K562 (cell line): ENCODE results near the gene ZNF646. TPM values are rescaled to one million over a fixed set of nuclear protein-coding genes. Genes with fewer than 3 reads are reported as not detected.

Source experiments
- ATAC-seq: fragments of 200-7000 bp; cut with Tn5 transposase; 3 replicates; pipeline ENCODE4 v1.9.1; 2020; ENCODE audit warnings: moderate library complexity
- BruUV-seq: library from RNA; stranded (reverse); fragments of 400-500 nt; replicated peaks from 2 replicates; lab custom pipeline; 2021; lab: Mats Ljungman, UMichigan
- CTCF ChIA-PET: fragments of 300-600 bp; formaldehyde crosslinking; extraction: SDS; loops from one replicate; lab custom pipeline; 2021; ENCODE audit warnings: low intra/inter-chr PET ratio; lab: Yijun Ruan, JAX
- POLR2A ChIA-PET: fragments of 300-600, 350-650 bp; sonication (Branson Sonifier 250); formaldehyde crosslinking; extraction: SDS; loops from one replicate; lab custom pipeline; 2021; ENCODE audit warnings: antibody characterized with exemption, inconsistent platforms; lab: Yijun Ruan, JAX
- DNase-seq, 4 experiments: peaks; one replicate each; pipeline versions ENCODE4 v3.0.0 to v3.0.0-alpha.2; 2011 to 2018; ENCODE audit warnings: low spot score in 3 of 4, mixed read lengths in 3 of 4; ENCODE audit errors: extremely low read depth in 1 of 4
- FAIRE-seq: peaks from 2 replicates; lab custom pipeline; 2011; peaks lifted over from hg19 to GRCh38; lab: Jason Lieb, UNC
- H2AFZ ChIP-seq: 2 replicates; pipeline ENCODE4 v1.6.0; 2011; ENCODE audit warnings: low read depth, low read length, control low read depth, inconsistent platforms
- H3K27ac ChIP-seq: fragments of 200-600 bp; 3 replicates; pipeline ENCODE4 v1.8.0; 2011; ENCODE audit warnings: low read depth, mild to moderate bottlenecking, control low read depth, inconsistent platforms, low read length, moderate library complexity, mixed read lengths; ENCODE audit errors: extremely low read depth
- H3K27me3 ChIP-seq, 2 experiments: fragments of 300-600 bp in 1 of 2; 2 replicates in 1 of 2; 3 replicates in 1 of 2; pipeline versions ENCODE4 v1.6.0 to v1.8.0; 2011; ENCODE audit warnings: inconsistent platforms in 2 of 2, low read length in 2 of 2, mild to moderate bottlenecking in 1 of 2, mixed read lengths in 1 of 2, moderate library complexity in 1 of 2; ENCODE audit not compliant: control insufficient read depth in 2 of 2, insufficient read depth in 2 of 2
- H3K36me3 ChIP-seq: fragments of 300-600 bp; 3 replicates; pipeline ENCODE4 v1.8.0; 2011; ENCODE audit warnings: mild to moderate bottlenecking, low read length, inconsistent platforms; ENCODE audit not compliant: control insufficient read depth, insufficient read depth
- H3K4me1 ChIP-seq, 2 experiments: fragments of 200-600 bp in 1 of 2; replicated peaks in 1 of 2; 2 replicates in 1 of 2; 3 replicates in 1 of 2; pipeline versions ENCODE4 v1.5.1 to v1.8.0; 2011; ENCODE audit warnings: inconsistent platforms in 2 of 2, low read length in 2 of 2, mild to moderate bottlenecking in 1 of 2, mixed read lengths in 1 of 2, moderate library complexity in 1 of 2; ENCODE audit not compliant: control insufficient read depth in 2 of 2, insufficient read depth in 2 of 2
- H3K4me2 ChIP-seq: 2 replicates; pipeline ENCODE4 v1.6.1; 2011; ENCODE audit warnings: low read length, control low read depth, inconsistent platforms, mixed read lengths; ENCODE audit not compliant: insufficient read depth
- H3K4me3 ChIP-seq: fragments of 200-600 bp; sonication (generic), shearing (Covaris generic); 2 replicates; pipeline ENCODE4 v1.5.1; 2016; ENCODE audit warnings: control low read depth, inconsistent platforms
- H3K79me2 ChIP-seq: fragments of 200-600 bp; 3 replicates; pipeline ENCODE4 v1.8.0; 2011; ENCODE audit warnings: low read length, inconsistent platforms; ENCODE audit not compliant: control insufficient read depth, insufficient read depth
- H3K9ac ChIP-seq, 2 experiments: 2 replicates each; pipeline versions ENCODE4 v1.6.0 to v1.6.1; 2011; ENCODE audit warnings: low read depth in 2 of 2, low read length in 2 of 2, control low read depth in 1 of 2, inconsistent platforms in 1 of 2, mild to moderate bottlenecking in 1 of 2, mixed read lengths in 1 of 2; ENCODE audit not compliant: insufficient read depth in 1 of 2
- H3K9me1 ChIP-seq: one replicate; pipeline ENCODE4 v1.6.0; 2011; ENCODE audit warnings: inconsistent platforms, mild to moderate bottlenecking, low read length, moderate library complexity; ENCODE audit not compliant: control insufficient read depth, insufficient read depth
- H3K9me3 ChIP-seq: replicated peaks from 2 replicates; pipeline ENCODE4 v1.5.1; 2011; ENCODE audit warnings: low read depth, low read length, inconsistent platforms; ENCODE audit not compliant: control insufficient read depth, insufficient read depth
- H4K20me1 ChIP-seq: replicated peaks from 2 replicates; pipeline ENCODE4 v1.6.1; 2011; ENCODE audit warnings: low read length, inconsistent platforms, mixed read lengths; ENCODE audit not compliant: control insufficient read depth, insufficient read depth
- FOSL1 ChIP-seq: fragments of 200-800 bp; sonication (Bioruptor generic); conservative IDR thresholded peaks from 2 replicates; pipeline ENCODE4 v1.6.1; 2016; ENCODE audit warnings: missing genetic modification characterization, missing compliant biosample characterization
- RBFOX2 ChIP-seq: fragments of 200-400 bp; formaldehyde crosslinking; IDR thresholded peaks from 2 replicates; pipeline ENCODE4 v1.6.1; 2017; ENCODE audit warnings: low read depth, mild to moderate bottlenecking, low read length, moderate library complexity
- RERE ChIP-seq: sonication (generic); formaldehyde crosslinking; IDR thresholded peaks from 2 replicates; pipeline ENCODE4 v1.8.0; 2023; ENCODE audit warnings: missing genetic modification reagents, mild to moderate bottlenecking, borderline replicate concordance
- TSC22D4 ChIP-seq: fragments of 450-650 bp; IDR thresholded peaks from 2 replicates; pipeline ENCODE4 v1.6.1; 2016; ENCODE audit warnings: missing genetic modification characterization, missing biosample characterization, control low read depth
- ZNF431 ChIP-seq: sonication (generic); formaldehyde crosslinking; IDR thresholded peaks from 2 replicates; pipeline ENCODE4 v1.8.0; 2022; ENCODE audit warnings: mild to moderate bottlenecking, missing genetic modification reagents
- ZNF511 ChIP-seq: sonication (generic); formaldehyde crosslinking; IDR thresholded peaks from 2 replicates; pipeline ENCODE4 v1.8.0; 2022; ENCODE audit warnings: mild to moderate bottlenecking, missing genetic modification reagents
- ZNF717 ChIP-seq: fragments of 250-450 bp; sonication (Bioruptor Pico); IDR thresholded peaks from 2 replicates; pipeline ENCODE4 v1.5.0; 2021
- WGBS: fragments of 100-300 bp; shearing (Covaris generic); methylation state at CpG from one replicate; pipeline ENCODE4 v1.1.6; 2016; ENCODE audit warnings: low coverage, mixed read lengths; ENCODE audit not compliant: insufficient coverage; ENCODE audit errors: missing lambda C conversion rate; 5-methylcytosine and 5-hydroxymethylcytosine counted together
- in situ Hi-C: fragments of 300-500 bp; cut with MboI; formaldehyde crosslinking; loops from 4 replicates; pipeline ENCODE4 v1.15.0; 2018; ENCODE audit warnings: inconsistent platforms, mixed read lengths
- intact Hi-C: fragments of 100-400 bp; cut with micrococcal nuclease; formaldehyde crosslinking; loops from 2 replicates; pipeline ENCODE4 v1.14.2; 2022
- polyA plus RNA-seq, 8 experiments: library from polyadenylated mRNA; depleted of rRNA in 4 of 8; stranded (reverse) in 5 of 8; unstranded in 3 of 8; fragments of >200 nt; fragmentation: Nextera tagmentation in 2 of 8; fragmentation: Illumina TruSeq in 1 of 8; extraction: Ambion mirVana in 2 of 8; extraction: Trizol in 1 of 8; gene quantifications; 2 replicates each; pipeline versions ENCODE4 v1.2.1 to v1.2.3, GENCODE V29; 2011 to 2014; ENCODE audit warnings: inconsistent platforms in 1 of 8, missing spikeins in 1 of 8
- total RNA-seq, 7 experiments: library from RNA; depleted of rRNA in 6 of 7; stranded (reverse); fragments of >200 nt in 6 of 7; fragmentation: Illumina TruSeq in 2 of 7; extraction: Trizol in 2 of 7; gene quantifications; 2 replicates each; pipeline versions ENCODE4 v1.2.1 to v1.2.3, GENCODE V29; 2011 to 2021; ENCODE audit warnings: low replicate concordance in 1 of 7

Gene ZNF646
- total and polyA plus RNA-seq, 9 of the 15 experiments (the other 6 are each of a cell fraction or from before 2014, with no cell fraction given), result 0.08 to 20.6 (median 8.0) TPM

- no peaks in the 10 kb centered on the region for H3K27me3 ChIP-seq
- intact Hi-C loops, result no loop called here
- 0 out of 4 replicates have a peak overlapping the region, but pooled peaks of 1 of the 2 experiments have one; percentile 39 for H3K9ac ChIP-seq
- H3K9me1 ChIP-seq, result no peaks in the 10 kb centered on the region
- peaks cover 62% of the 10 kb centered on the region for H3K36me3 ChIP-seq
- POLR2A ChIA-PET, result interaction anchor here (0.6 to 1.7 kb wide), 3 partner anchors 10 to 86 kb away, joined by 3 to 4 read pairs (median 3); no protein-coding TSS in a partner anchor
- DNase-seq, result no peak
- H3K4me2 ChIP-seq, result no peak overlapping the region
- WGBS, result 97% methylated on average over 12 of the region's 13 CpGs
- no peak overlapping the region for H3K4me3 ChIP-seq
- no peak overlapping the region for H2AFZ ChIP-seq
- no peak for TF ChIP-seq ZNF511
- TF ChIP-seq, all 486 proteins: peak for 0
- CTCF ChIA-PET, result no interaction called here
- no TSS peak for BruUV-seq
- ATAC-seq (no peak), FAIRE-seq (no peak)
- Histone ChIP-seq H4K20me1 (peaks cover under 1% of the 10 kb centered on the region; the same call in 1 of the 2 replicates), H3K27ac (no peak overlapping the region), H3K9me3 (no peaks in the 10 kb centered on the region), H3K4me1 (peaks cover 6 to 57% of the 10 kb centered on the region in 2 experiments; a peak in 4 of 5 replicates), H3K79me2 (peaks cover 55% of the 10 kb centered on the region)
- in situ Hi-C loops, result no loop called here
Observed at GRCh38 chr16:31077024-31077423, 2.8 kb downstream of the ZNF646 start.

GRCh38 chr16:31077592-31078396, 3.6 kb downstream of the ZNF646 start:
- H3K9ac ChIP-seq, result peak overlapping the region in 1 of 2 experiments; percentile 62; a peak in 2 of 4 replicates
- peak; percentile 48; the same call in 1 of the 2 replicates for TF ChIP-seq RBFOX2
- 0 out of 2 replicates have a peak, but pooled peaks have one; percentile 13 for TF ChIP-seq FOSL1 (tag)
- TF ChIP-seq ZNF717 (CRISPR knock-in tag), result no peak
- TF ChIP-seq RERE (CRISPR knock-in tag), result no peak
- no peak for TF ChIP-seq TSC22D4 (tag)
- no peak for TF ChIP-seq ZNF431

More at GRCh38 chr16:31077592-31078396, 3.6 kb downstream of the ZNF646 start:
- in situ Hi-C loops, result no loop called here
- Histone ChIP-seq H3K9me1 (no peaks in the 10 kb centered on the region), H3K27me3 (no peaks in the 10 kb centered on the region), H3K36me3 (peaks cover 69% of the 10 kb centered on the region), H2AFZ (no peak overlapping the region), H4K20me1 (peaks cover 5% of the 10 kb centered on the region; the same call in 1 of the 2 replicates), H3K4me3 (no peak overlapping the region), H3K79me2 (peaks cover 47% of the 10 kb centered on the region), H3K9me3 (no peaks in the 10 kb centered on the region), H3K4me2 (no peak overlapping the region), H3K4me1 (peaks cover 4 to 64% of the 10 kb centered on the region in 2 experiments; a peak in 3 of 5 replicates), H3K27ac (no peak overlapping the region)
- ATAC-seq, result no peak
- intact Hi-C loops, result no loop called here
- WGBS, result 85% methylated on average over 22 of the region's 30 CpGs
- CTCF ChIA-PET, result no interaction called here
- POLR2A ChIA-PET, result interaction anchor here (0.6 to 1.8 kb wide), 4 partner anchors 9 to 102 kb away, joined by 3 to 6 read pairs (median 4); partner anchors contain the start of gene FUS
- no peak for FAIRE-seq
- no TSS peak for BruUV-seq
- no peak for DNase-seq
